M059J (cell line): Measurements from ENCODE around the gene PPFIA2. TPM values are rescaled to one million over a fixed set of nuclear protein-coding genes. Genes with fewer than 3 reads are reported as not detected.
A peak's percentile ranks its signal among the peaks of the same experiment; 100 is the strongest.

Experiments
- DNase-seq: peaks from one replicate; pipeline ENCODE4 v3.0.0-alpha.2; 2012; ENCODE audit warnings: low read depth
- total RNA-seq: library from RNA; depleted of rRNA; stranded (reverse); fragments of >200 nt; shearing (Covaris generic); gene quantifications from 2 replicates; pipeline ENCODE4 v1.2.3, GENCODE V29; 2014

PPFIA2 gene
- total RNA-seq, 1 experiment from 2014 or later: not detected

GRCh38 chr12:81546811-81547210, 212.3 kb downstream of the PPFIA2 start:
- DNase-seq: no peak

GRCh38 chr12:81543621-81544139, 215.5 kb downstream of the PPFIA2 start:
- DNase-seq: no peak

GRCh38 chr12:81542065-81543010, 216.8 kb downstream of the PPFIA2 start:
- DNase-seq: no peak

- no peak for DNase-seq
Measured at GRCh38 chr12:81541121-81541520, 218.0 kb downstream of the PPFIA2 start.

- no peak for DNase-seq
Measured at GRCh38 chr12:81539279-81539678, 219.9 kb downstream of the PPFIA2 start.

GRCh38 chr12:81533054-81533453, 226.1 kb downstream of the PPFIA2 start:
- no peak for DNase-seq

GRCh38 chr12:81530352-81530751, 228.8 kb downstream of the PPFIA2 start:
- no peak for DNase-seq

- DNase-seq: peak; percentile 1
Measured at GRCh38 chr12:81520064-81520945, 238.8 kb downstream of the PPFIA2 start.

- no peak for DNase-seq
Measured at GRCh38 chr12:81518638-81519037, 240.5 kb downstream of the PPFIA2 start.

GRCh38 chr12:81517296-81517695, 241.9 kb downstream of the PPFIA2 start:
- no peak for DNase-seq

- DNase-seq: peak; percentile 43
Measured at GRCh38 chr12:81502912-81503695, 256.0 kb downstream of the PPFIA2 start.

GRCh38 chr12:81500788-81501187, 258.4 kb downstream of the PPFIA2 start:
- DNase-seq: no peak

- DNase-seq: no peak
Measured at GRCh38 chr12:81499809-81500208, 259.3 kb downstream of the PPFIA2 start.

GRCh38 chr12:81492131-81492720, 266.9 kb downstream of the PPFIA2 start:
- no peak for DNase-seq

GRCh38 chr12:81472934-81473333, 286.2 kb downstream of the PPFIA2 start:
- no peak for DNase-seq

GRCh38 chr12:81470923-81471322, 288.2 kb downstream of the PPFIA2 start:
- no peak for DNase-seq

- peak; percentile 2 for DNase-seq
Measured at GRCh38 chr12:81468206-81468605, 290.9 kb downstream of the PPFIA2 start.

GRCh38 chr12:81465876-81466275, 293.3 kb downstream of the PPFIA2 start:
- DNase-seq: no peak

- DNase-seq: no peak
Measured at GRCh38 chr12:81465191-81465590, 294.0 kb downstream of the PPFIA2 start.

GRCh38 chr12:81461163-81461562, 298.0 kb downstream of the PPFIA2 start:
- no peak for DNase-seq
